SK-N-DZ (cell line): Measurements from ENCODE around the gene SREK1IP1.
"Not testable (repeated sequence)": the region's sequence is repeated elsewhere in the genome, so short reads cannot be mapped to it uniquely, and the experiment has no call there.

Experiments used
- DNase-seq: peaks from one replicate; pipeline ENCODE4 v3.0.0-alpha.2; 2015; ENCODE audit warnings: low spot score

The SREK1IP1 gene

DNA sequence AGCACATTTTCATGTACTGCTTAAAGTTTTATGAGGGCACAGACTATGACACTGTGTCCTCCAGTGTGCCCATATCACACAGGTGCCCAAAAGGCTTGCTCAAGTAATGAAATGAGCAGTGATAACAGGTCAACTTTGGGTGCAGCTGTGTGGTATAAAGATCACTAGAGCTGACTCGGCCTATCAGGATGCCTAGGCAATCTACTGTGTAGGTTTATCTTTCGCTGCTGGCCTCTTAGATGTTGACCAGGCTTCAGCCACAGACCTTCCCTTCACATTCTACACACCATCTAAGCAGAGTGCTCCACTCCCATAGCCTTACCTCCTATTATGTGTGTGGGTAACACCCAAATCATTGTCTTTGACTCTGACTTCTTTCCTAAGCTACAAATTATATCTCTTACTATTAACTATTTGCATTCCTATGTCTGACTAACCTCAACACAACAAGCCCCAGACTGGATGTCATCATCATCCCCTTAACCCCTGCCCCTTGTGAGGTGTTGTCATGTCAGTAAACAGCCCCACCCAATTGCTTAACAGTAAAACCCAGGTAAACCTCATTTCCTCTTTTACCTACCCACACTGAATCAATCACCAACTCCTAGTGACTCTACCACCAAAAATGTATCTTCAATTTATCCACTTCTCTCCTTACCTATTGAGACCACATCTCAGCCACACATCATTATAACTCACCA lies 2.5 kb downstream of the SREK1IP1 start:
- no peak for DNase-seq

DNA sequence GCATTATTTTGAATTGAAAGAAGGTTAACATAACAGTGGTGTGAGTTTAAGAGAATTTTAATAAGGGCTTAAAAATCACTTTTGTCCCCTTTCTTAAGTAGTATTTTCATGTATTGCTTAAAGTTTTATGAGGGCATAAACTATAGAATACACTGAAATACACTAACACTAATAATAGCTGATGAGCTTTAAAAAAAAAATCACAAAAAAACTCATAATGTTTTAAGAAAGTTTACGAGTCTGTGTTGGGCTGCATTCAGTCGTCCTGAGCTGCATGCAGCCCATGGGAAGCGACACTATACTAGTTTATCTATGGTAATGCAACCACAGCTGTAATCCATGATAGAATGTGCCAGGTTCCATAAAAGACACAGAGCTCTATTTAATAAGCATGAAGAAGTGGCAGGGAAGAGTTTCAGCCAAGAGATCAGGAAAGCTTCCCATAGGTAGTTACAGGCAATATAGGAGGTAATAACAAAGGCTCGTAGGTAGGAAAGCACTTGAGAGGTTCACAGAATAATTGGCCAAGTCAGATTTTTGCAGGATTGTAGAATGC lies 4.5 kb downstream of the SREK1IP1 start:
- no peak for DNase-seq

DNA sequence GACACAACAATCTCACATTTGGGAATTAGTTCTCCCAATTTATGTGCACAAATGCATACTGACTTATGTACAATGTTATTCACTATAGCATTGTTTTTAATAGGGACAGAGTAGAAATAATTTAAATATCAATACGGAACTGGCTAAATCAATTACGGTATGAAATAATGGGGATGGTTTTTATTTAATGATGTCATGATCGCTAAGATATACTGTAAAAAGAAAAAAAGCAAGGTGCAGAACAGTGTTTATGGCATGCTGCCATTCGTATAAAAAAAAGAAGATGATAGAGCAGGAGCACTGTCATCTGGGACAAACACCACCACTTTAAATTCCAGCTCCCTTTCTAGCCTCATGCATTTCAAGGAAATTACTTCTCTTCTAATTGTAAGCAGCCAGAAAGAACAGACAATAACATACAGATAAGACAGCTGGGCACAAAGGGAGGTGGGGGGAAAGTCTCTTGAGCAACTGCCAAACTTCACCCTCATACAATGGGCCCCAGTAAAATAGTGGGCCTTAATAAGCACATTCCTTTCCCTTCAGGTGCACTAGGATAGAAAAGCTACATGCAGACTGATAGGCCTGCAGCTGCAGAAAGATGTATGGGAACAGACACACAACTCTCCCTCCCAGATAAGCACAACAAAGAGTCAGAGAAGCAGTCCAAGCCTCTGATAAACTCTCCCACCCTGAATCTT lies 8.4 kb downstream of the SREK1IP1 start:
- DNase-seq = no peak

DNA sequence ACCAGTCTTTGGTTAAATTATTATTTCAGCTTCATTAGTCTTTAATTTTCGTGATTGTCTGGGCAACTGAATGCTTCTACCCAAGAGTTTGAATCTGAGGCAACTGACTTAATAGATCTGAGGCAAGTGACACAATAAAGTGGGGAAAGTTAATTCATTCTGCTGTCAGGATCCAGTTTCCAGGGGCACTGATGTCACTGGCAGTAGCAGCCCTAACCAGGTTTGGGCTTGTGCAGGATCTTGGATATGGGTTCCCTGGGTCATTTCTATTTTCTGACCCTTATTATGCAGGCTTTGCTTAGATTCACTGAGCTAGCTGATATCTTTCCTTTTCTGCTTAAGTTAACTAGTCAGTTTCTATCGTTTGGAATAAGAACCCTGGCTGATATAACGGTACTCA lies 9.6 kb downstream of the SREK1IP1 start:
- DNase-seq = no peak

DNA sequence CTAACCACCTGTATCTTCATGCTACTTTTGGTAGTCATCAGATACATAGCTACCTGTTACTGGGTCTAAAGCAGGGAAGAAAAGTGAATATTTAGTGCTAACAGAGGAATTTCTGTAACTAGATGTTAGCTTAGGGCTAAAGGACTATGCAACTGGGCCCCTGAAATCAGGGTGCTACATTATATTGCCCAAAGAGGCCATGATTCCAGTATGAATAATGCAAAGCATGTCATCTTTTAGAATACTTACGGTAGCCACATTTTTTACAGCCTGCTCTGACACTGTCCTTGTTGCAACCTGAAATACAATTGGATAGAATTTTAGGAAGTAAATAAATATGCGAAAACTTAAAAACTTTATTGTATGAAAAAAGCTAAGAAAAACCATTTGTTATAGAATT lies 14.4 kb downstream of the SREK1IP1 start:
- DNase-seq = no peak

DNA sequence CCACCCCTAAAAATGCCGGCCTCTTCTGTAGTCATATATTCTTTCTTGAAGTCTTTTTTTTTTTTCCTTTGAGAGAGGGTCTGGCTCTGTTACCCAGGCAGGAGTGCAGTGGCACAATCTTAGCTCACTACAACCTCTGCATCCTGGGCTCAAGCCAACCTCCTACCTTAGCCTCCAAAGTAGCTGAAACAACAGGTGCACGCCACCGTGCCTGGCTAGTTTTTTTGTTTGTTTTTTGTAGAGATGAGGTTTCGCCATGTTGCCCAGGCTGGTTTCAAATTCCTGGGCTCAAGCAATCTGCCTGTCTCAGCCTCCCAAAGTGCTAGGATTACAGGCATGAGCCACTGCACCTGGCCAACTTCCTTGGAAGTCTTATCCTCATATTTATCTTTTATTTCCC lies 19.1 kb downstream of the SREK1IP1 start:
- no peak for DNase-seq

DNA sequence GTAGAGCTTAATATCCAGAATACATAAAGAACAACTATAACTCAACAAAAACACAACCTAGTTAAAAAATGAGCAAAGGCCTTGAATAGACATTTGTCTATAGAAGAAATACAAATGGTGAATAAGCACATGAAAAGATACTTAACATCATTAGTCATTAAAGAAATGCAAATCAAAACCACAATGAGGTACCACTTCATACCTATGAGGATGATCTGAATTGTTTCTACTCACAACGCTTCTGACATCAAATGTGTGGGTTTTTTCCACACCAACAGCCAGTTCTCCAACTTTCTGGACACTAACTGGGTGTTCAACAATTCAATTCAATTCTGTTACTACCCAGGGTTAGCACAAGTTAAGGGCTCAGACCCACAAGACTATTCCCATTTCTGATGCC lies 22.0 kb downstream of the SREK1IP1 start:
- no peak for DNase-seq

DNA sequence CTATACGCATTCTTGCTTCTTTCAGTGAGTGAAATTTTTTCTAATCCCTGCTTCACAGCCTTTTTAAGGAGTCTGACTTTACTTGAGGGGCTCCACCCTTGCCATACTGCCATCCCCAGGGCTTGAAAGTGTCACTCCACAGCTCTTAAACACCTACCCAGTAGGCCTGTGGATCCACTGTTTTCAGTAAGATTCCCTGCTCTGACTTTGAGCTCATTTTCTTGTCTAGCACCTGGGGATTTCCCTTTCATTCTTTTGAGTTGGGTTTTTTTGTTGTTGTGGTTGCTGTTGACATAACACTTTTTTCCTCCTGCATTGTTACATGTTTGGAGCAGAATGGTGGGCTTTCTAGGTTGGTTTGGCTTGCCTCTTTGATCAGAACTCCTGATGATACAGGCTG lies 23.6 kb downstream of the SREK1IP1 start:
- DNase-seq = no peak

DNA sequence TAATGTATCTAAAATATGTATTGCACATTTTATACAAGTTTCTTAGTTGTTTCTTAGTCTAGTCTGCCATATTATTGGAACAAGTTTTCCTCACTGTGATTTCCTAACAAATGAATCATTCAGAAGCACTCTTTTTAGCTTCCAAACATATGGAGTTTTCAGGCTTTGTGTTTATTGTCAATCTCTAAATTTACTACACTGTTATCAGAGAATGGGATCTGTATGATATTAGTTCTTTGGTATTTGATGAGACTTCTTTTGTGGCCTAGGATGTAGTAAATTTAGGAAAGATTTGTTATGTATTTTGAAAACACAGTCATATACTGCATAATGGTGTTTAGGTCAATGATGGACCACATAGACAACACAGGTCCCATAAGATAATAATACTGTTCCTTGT lies 25.7 kb downstream of the SREK1IP1 start:
- no peak for DNase-seq

DNA sequence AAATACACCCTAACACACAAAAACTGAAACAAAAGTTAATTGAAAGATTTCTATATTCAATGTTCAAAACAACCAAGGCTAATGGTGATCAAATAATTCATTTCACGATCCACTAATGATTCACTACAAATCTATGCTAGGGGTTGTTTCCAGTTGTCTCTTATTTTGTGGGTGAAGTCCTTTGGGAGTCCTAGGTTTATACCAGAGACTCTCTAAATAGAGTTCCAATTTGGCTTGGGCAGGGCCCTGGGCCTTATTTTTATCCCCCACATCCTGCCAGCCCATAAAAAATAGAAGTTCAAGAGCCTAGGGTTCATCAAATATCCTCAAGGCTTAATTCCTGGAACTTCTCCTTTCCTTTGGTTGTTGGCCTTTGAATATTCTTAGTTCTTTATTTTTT lies 26.1 kb downstream of the SREK1IP1 start:
- no peak for DNase-seq

DNA sequence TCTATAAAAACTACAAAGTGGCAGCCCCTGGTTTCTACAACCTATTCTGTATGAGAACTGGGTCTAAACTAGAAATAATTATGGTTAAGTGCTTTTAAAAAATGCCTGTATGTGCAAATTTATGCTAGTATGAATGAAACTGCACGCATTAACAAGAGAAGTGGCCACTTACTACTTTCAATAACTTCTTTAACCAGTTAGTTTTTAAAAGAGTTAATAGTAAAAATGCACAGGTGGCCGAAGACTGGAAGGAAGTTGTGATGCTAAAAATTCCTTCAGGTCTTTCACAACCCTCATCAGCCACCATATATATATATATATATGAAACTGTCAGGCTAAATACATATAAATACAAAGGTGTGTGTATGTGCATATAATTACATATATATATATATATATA lies 41.3 kb downstream of the SREK1IP1 start:
- no peak for DNase-seq

DNA sequence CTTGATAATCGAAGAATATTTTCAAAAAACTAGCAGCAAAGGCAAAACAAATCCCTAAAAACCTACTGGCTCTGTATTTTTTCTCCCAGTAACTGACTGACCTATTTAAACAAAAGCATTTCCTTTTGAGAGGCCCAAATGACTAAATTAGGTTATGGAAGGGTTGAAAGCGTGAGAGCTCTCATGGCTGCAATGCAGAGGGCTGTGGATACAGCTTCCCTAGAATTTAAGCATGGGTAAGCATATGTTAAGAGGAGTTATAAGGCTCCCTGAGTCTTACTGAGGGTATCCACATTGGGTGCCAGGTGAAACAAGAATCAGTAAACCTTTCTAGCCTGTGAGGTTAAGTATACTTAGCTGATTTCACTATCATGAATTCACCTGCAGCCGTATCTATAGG lies 45.9 kb downstream of the SREK1IP1 start:
- peak; percentile 10 for DNase-seq

DNA sequence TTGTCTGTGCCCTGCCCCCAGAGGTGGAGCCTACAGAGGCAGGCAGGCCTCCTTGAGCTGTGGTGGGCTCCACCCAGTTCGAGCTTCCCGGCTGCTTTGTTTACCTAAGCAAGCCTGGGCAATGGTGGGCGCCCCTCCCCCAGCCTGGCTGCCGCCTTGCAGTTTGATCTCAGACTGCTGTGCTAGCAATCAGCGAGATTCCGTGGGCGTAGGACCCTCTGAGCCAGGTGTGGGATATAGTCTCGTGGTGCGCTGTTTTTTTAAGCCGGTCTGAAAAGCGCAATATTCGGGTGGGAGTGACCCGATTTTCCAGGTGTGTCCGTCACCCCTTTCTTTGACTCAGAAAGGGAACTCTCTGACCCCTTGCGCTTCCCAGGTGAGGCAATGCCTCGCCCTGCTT lies 54.0 kb downstream of the SREK1IP1 start:
- not testable (repeated sequence) for DNase-seq

DNA sequence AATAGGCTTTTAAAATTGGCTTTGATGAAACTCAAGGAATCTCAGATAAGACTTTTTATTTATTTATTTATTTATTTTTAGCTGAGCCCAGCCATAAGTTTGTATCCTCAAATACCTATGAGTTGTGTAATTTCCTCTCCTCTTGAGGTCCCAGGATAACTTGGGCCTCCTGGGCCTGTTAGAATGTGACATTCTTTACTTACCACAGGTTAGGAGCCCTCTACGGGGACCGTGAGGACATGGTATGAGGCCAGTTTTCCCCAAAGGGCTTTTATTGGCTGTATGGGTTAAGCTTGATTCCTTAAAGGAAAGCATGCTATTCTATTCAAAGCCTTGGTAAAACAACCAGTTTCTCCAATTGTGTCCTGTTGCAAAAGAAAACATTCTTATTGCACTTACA lies 61.3 kb downstream of the SREK1IP1 start:
- no peak for DNase-seq

DNA sequence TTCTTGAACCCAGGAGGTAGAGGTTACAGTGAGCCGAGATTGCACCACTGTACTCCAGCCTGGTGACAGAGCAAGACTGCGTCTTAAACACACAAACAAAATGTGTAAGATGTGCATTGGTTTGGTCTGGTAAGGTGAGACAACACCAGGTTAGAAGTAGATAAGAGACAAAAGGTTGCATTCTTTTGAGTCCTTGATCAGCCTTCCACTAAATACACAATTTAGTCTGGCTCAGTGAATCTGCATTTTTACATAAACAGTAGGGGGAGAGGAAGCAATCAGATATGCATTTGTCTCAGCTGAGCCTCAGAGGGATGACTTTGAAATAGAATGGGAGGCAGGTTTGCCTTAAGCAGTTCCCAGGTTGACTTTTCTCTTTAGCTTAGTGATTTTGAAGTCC lies 62.4 kb downstream of the SREK1IP1 start:
- not testable (repeated sequence) for DNase-seq

DNA sequence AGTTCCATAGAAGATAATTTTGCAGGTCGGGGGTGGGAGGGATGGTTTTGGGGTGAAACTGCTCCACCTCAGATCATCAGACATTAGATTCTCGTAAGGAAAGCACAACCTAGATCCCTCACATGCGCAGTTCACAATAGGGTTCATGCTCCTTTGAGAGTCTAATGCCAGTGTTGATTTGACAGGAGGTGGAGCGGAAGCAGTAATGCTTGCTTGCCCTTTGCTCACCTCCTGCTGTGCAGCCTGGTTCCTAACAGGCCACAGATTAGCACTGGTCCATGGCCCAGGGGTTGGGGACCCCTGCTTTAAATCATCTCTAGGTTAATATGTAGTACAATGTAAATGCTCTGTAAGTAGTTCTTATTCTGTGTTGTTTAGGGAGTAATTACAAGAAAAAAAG lies 67.7 kb downstream of the SREK1IP1 start:
- no peak for DNase-seq

DNA sequence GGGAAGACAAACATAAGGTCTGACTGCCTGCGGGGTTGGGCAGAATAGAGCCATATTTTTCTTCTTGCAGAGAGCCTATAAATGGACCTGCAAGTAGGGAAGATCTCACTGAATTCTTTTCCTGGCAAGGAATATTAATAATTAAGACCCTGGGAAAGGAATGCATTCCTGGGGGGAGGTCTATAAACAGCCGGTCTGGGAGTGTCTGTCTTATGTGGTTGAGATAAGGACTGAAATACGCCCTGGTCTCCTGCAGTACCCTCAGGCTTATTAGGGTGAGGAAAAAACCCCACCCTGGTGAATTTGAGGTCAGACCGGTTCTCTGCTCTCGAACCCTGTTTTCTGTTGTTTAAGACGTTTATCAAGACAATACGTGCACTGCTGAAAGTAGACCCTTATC lies 72.1 kb downstream of the SREK1IP1 start:
- DNase-seq = not testable (repeated sequence)

DNA sequence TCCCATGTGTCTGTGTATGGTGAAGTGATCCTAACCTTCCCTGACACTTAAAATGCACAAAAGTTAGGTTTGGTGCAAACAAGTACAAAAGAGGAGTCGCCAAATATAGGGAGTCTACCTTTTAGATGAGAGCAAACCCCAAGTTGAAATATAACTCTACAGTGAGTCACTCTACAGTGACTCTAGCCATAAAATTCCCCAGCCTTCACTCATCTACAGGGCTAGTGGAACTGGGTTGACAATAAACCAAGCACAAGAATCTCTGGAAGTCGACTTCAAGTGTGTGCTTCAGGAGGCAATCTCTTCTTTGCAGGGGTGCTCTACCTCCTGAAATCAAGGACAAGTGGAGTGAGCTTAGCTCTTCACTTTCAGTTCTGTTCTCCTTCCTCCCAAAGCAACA lies 74.9 kb downstream of the SREK1IP1 start:
- no peak for DNase-seq

DNA sequence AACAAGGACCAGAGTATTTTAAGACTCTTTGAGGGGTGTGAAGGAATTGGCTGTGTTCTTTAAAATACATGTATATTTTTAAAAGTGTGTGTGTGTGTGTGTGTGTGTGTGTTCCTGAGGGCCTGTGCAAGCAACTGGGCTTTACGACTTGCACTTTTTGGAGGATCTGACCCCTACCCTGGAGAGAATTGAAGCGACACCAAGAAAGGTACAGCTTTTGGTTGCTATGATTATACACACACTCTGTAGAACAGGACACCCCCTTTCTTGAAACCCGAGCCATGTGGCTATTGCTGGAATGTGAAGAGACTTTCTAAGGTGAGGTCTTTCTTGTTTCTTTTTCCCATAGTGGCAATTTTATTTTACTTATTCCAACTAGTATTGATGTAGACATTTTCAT lies 77.2 kb downstream of the SREK1IP1 start:
- no peak for DNase-seq

DNA sequence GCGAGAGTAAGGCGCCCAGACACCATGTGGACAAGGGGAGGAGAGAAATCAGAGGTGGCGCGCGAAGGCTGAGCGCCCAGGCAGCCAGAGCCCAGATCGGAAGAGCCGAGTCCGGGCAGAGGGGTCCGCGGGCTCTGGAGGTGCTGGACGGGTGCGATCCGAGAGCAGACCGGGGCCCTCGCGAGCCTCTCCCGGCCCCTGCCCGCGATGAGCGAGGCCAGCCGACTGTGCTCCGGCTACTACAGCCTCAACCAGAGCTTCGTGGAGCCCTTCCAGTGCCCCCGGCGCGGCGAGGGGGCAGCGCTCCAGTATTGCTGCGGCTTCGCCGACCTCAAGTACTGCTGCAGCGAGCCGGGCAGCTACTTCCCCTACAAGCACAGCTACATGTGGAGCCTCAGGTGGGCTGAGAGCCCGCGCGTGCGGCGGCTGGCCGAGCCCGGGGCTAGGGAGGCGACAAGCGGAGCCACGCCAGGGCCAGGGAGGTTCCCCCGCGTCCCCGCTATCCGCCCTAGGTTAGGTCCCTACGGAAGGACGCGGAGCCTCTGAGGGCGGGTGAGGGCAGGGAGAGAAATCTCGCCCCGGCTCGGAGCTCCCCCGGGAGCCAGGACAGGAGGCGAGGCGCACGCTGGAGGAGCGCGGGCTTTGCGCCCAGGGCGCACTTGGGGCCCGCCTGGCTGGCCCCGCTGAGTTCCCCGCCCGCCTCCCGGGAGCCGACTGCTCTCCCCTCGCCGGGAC lies 77.9 kb downstream of the SREK1IP1 start, which contains the start of gene SHISAL2B:
SHISAL2B (plus strand) TSS at position 87 of the 735 bp plus-strand sequence; CDS start at position 208, 121 bp downstream.
- DNase-seq = peak; percentile 54

DNA sequence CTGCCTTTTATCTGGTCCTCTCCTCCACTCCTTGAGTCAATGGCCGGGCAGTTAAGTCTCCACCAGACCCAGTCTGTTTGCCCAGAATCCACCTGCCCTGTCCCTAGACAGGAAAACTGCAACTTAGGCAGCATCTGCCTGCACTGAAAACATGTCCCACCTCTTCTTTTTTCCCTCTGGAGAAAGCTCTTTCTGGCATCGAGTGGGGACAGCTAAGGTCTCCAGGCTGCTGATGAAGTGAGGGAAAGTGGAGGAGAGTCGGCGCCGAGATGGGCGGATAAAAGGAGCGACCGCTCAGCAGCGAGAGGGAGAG lies 78.4 kb downstream of the SREK1IP1 start:
- DNase-seq = no peak

DNA sequence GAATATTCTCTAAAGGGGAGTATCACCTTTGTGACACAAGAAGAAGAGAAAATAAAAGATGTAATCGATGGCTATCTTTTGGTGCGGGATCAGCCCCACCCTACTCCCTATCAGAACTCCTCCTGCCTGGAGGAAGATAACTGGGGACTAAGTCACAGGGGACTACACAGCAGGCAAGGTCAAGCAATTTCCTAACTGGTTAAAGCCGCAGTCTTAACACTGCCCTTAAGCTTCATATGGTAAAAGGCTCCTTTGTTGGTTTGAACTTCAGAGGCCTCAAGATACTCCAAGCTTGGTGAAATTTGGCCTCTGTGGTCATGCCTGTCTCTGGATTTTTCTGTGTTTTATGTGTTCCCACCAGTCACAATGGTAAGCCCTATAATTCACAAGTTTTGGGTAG lies 79.5 kb downstream of the SREK1IP1 start:
- DNase-seq = no peak

DNA sequence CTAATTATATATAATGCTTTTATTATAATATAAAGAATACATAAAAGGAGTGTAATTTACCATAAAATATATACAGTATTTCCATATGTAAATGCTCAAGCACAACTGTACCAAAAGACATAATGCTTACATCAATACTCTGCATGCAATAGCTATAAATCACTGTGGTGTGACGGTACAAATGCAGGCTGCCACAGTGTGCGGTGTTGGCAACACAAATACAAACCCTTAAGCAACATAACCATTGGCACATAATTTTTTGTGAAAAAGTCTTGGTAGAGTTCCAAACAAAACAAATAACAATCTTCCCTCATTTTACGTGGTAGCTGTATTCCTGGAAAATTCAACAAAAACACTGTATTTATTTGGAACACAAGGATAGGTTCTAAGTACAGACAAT lies 80.1 kb downstream of the SREK1IP1 start:
- no peak for DNase-seq
